Measurements from ENCODE around the gene VPS26C. TPM values are rescaled to one million over a fixed set of nuclear protein-coding genes. Genes with fewer than 3 reads are reported as not detected.
"Not testable (repeated sequence)": the region's sequence is repeated elsewhere in the genome, so short reads cannot be mapped to it uniquely, and the experiment has no call there.

VPS26C gene
- total RNA-seq (2014; rRNA removed; shearing (Covaris generic)), result 56.2 and 68.5 TPM in 2 replicates

GRCh38 chr21:37267269-37268185 lies at the start of gene VPS26C:
Gene VPS26C, minus strand, starts transcription at chr21:37267334. Its CDS starts 40 bp downstream, at chr21:37267294.
- peak; percentile 94 for DNase-seq
- no peaks in the 10 kb centered on the region for H3K36me3 ChIP-seq (replicated peaks; ENCODE audit: control insufficient read depth, insufficient read depth, low read length)
- no peaks in the 10 kb centered on the region for H3K27me3 ChIP-seq (ENCODE audit: control insufficient read depth, insufficient read depth, low read length)
- peak within 1 kb of the TSS; percentile 76 for H3K4me3 ChIP-seq (ENCODE audit: insufficient read depth, low read depth, low read length)

GRCh38 chr21:37316072-37316471 lies 48.9 kb upstream of the VPS26C start:
- not testable (repeated sequence) for H3K4me3 ChIP-seq (ENCODE audit: insufficient read depth, low read depth, low read length); H3K36me3 ChIP-seq (replicated peaks; ENCODE audit: control insufficient read depth, insufficient read depth, low read length); DNase-seq; H3K27me3 ChIP-seq (ENCODE audit: control insufficient read depth, insufficient read depth, low read length)

DNA sequence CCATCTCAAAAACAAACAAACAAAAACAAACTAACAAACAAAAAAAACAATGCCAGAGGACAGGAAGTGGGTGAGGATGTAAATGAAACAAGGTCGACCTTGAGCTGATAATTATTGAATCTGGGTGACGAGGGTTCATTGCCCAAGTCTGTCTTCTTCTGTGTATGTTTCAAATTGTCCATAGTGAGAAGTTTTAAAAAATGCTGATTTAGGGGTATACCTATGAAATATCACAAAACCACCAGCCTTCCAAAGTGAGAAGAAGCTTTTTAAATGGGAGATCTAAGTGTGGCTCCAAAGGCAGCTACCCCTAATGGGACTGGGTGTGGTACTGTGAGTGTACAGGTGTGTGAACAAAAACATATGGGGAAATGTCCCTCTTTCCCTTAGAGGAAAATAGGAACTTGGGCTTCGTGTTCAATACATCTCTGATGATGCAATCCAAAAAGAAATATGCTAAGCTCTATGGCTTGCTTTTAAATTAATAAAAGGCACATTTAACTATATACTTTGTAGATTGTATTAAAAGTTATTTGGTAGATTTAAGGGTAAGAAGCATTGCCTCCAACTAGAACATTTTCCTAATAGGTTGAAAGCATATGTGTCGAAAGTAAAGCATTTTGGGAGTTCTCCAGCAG lies 33.1 kb upstream of the VPS26C start:
- DNase-seq, result no peak
- Histone ChIP-seq H3K4me3 (ENCODE audit: insufficient read depth, low read depth, low read length) (no peak overlapping the region), H3K36me3 (replicated peaks; ENCODE audit: control insufficient read depth, insufficient read depth, low read length) (no peaks in the 10 kb centered on the region), H3K27me3 (ENCODE audit: control insufficient read depth, insufficient read depth, low read length) (no peaks in the 10 kb centered on the region)

GRCh38 chr21:37297364-37297763 lies 30.2 kb upstream of the VPS26C start:
- H3K4me3 ChIP-seq (ENCODE audit: insufficient read depth, low read depth, low read length), result no peak overlapping the region

DNA sequence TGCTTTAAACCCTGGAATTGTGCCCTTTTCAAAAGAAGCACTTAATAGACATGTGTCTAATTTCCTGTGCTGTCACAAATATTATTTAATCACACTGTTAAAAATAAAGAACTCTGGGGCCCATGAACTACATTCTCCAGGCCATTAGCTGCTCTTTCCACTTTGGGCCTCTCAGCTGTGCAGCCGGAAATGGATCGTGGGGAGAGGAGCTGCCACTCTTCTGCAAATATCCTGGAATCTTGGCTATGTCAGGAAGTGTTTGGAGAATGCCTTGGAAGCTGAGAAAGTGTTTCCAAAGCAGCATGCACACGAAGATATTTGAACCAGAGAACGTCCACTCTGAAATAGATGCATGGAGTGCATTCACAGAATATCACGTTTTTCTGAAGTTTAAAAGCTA lies 27.5 kb upstream of the VPS26C start:
- H3K27me3 ChIP-seq (ENCODE audit: control insufficient read depth, insufficient read depth, low read length), result no peaks in the 10 kb centered on the region
- no peak for DNase-seq
- H3K4me3 ChIP-seq (ENCODE audit: insufficient read depth, low read depth, low read length), result no peak overlapping the region
- H3K36me3 ChIP-seq (replicated peaks; ENCODE audit: control insufficient read depth, insufficient read depth, low read length), result no peaks in the 10 kb centered on the region

More at GRCh38 chr21:37297364-37297763, 30.2 kb upstream of the VPS26C start:
- H3K36me3 ChIP-seq (replicated peaks; ENCODE audit: control insufficient read depth, insufficient read depth, low read length), result no peaks in the 10 kb centered on the region
- DNase-seq, result no peak
- no peaks in the 10 kb centered on the region for H3K27me3 ChIP-seq (ENCODE audit: control insufficient read depth, insufficient read depth, low read length)

GRCh38 chr21:37292941-37293340 lies 25.8 kb upstream of the VPS26C start:
- no peaks in the 10 kb centered on the region for H3K27me3 ChIP-seq (ENCODE audit: control insufficient read depth, insufficient read depth, low read length)
- no peak for DNase-seq
- H3K36me3 ChIP-seq (replicated peaks; ENCODE audit: control insufficient read depth, insufficient read depth, low read length), result no peaks in the 10 kb centered on the region
- H3K4me3 ChIP-seq (ENCODE audit: insufficient read depth, low read depth, low read length), result no peak overlapping the region

DNA sequence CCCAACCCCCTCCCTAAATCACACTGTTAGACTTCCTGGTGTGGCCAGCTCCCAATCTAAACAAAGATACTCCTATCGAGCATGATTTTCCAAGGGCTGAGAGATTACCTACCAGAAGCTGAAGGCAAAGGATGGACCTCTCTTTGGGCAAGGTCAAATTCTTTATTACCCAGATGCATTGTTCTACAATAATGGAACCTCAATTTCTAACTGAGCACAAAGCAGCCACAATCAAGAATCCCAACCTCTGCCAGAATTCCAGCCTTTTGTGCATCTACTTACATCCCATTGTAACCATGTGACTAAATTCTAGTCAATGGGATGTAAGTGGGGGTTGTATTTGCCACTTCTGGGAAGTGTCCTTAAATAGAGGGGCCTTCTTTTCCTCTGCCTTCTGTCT lies 24.9 kb upstream of the VPS26C start:
- Histone ChIP-seq H3K4me3 (ENCODE audit: insufficient read depth, low read depth, low read length) (no peak overlapping the region), H3K36me3 (replicated peaks; ENCODE audit: control insufficient read depth, insufficient read depth, low read length) (no peaks in the 10 kb centered on the region), H3K27me3 (ENCODE audit: control insufficient read depth, insufficient read depth, low read length) (no peaks in the 10 kb centered on the region)
- no peak for DNase-seq

GRCh38 chr21:37283191-37283710 lies 16.1 kb upstream of the VPS26C start:
- not testable (repeated sequence) for H3K27me3 ChIP-seq (ENCODE audit: control insufficient read depth, insufficient read depth, low read length); H3K4me3 ChIP-seq (ENCODE audit: insufficient read depth, low read depth, low read length); DNase-seq; H3K36me3 ChIP-seq (replicated peaks; ENCODE audit: control insufficient read depth, insufficient read depth, low read length)

GRCh38 chr21:37282602-37283001 lies 15.5 kb upstream of the VPS26C start:
- not testable (repeated sequence) for H3K4me3 ChIP-seq (ENCODE audit: insufficient read depth, low read depth, low read length); H3K27me3 ChIP-seq (ENCODE audit: control insufficient read depth, insufficient read depth, low read length); DNase-seq; H3K36me3 ChIP-seq (replicated peaks; ENCODE audit: control insufficient read depth, insufficient read depth, low read length)

DNA sequence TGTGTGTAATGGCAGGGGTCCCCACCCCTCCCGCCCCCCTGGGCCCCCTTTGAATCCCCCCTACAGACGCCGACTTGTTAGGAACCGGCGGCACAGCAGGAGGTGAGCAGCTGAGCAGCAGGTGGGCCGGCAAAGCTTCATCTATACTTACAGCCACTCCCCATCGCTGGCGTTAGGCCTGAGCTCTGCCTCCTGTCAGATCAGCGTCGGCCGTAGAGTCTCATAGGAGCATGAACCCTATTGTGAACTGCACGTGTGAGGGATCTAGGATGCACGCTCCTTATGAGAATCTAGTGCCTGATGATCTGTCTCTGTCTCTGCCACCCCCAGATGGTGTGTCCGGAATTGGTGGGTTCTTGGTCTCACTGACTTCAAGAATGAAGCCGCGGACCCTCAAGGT lies 14.9 kb upstream of the VPS26C start:
- Histone ChIP-seq H3K36me3 (replicated peaks; ENCODE audit: control insufficient read depth, insufficient read depth, low read length) (no peaks in the 10 kb centered on the region), H3K27me3 (ENCODE audit: control insufficient read depth, insufficient read depth, low read length) (peaks cover 2% of the 10 kb centered on the region; the same call in 1 of the 2 replicates), H3K4me3 (ENCODE audit: insufficient read depth, low read depth, low read length) (no peak overlapping the region)
- DNase-seq, result peak; percentile 33

DNA sequence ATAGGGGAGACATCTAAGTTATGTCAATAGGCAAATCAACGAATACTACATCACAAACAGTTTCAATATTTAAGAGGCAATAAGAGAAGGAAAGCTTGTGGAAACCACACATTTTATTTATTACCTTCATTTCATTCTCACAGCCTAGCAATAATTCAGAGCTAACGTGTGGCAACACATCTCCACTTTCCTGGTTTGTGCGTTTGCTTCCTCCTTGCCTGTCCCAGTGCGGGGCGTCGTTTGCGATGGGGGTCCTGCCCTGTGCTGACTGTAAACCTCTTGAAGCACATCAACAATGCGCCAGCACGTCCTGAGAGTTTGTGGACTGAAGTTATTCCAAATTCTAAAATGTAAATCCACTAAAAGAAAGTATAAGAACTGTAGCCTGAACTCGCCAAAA lies 14.4 kb upstream of the VPS26C start:
- Histone ChIP-seq H3K4me3 (ENCODE audit: insufficient read depth, low read depth, low read length) (no peak overlapping the region), H3K27me3 (ENCODE audit: control insufficient read depth, insufficient read depth, low read length) (peaks cover 2% of the 10 kb centered on the region; the same call in 1 of the 2 replicates), H3K36me3 (replicated peaks; ENCODE audit: control insufficient read depth, insufficient read depth, low read length) (no peaks in the 10 kb centered on the region)
- peak; percentile 48 for DNase-seq

DNA sequence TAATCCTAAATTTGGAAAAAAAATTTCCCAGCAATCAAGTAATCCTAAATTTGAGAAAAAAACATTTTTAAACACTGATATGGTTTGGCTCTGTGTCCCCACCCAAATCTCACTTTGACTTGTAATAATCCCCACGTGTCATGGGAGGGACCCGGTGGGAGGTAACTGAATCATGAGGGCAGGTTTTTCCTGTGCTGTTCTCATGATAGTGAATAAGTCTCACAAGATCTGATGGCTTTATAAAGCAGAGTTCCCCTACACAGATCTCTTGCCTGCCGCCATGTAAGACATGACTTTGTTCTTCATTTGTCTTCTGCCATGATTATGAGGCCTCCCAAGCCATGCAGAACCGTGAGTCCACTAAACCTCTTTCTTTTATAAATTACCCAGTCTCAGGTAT lies 12.1 kb upstream of the VPS26C start:
- H3K27me3 ChIP-seq (ENCODE audit: control insufficient read depth, insufficient read depth, low read length); H3K36me3 ChIP-seq (replicated peaks; ENCODE audit: control insufficient read depth, insufficient read depth, low read length); H3K4me3 ChIP-seq (ENCODE audit: insufficient read depth, low read depth, low read length); DNase-seq: not testable (repeated sequence)

DNA sequence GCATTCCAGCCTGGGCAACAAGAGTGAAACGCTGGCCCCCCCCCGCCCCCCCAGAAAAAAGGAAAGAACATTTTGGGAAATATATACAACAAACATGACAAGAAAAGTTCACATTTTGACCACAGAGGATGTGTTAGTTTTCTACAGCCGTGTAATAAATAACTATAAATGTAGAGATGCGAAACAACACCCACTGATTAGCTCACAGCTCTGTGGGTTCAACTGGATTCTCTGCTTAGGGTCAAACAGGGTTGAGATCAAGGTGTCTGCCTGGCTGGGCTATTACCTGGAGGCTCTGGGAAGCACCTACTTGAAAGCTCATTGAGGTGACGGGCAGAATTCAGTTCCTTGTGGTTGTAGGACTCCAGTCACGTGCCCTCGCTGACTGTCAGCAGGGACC lies 11.1 kb upstream of the VPS26C start:
- DNase-seq, result no peak
- peaks cover 2% of the 10 kb centered on the region; the same call in 1 of the 2 replicates for H3K27me3 ChIP-seq (ENCODE audit: control insufficient read depth, insufficient read depth, low read length)
- no peak overlapping the region for H3K4me3 ChIP-seq (ENCODE audit: insufficient read depth, low read depth, low read length)
- no peaks in the 10 kb centered on the region for H3K36me3 ChIP-seq (replicated peaks; ENCODE audit: control insufficient read depth, insufficient read depth, low read length)

DNA sequence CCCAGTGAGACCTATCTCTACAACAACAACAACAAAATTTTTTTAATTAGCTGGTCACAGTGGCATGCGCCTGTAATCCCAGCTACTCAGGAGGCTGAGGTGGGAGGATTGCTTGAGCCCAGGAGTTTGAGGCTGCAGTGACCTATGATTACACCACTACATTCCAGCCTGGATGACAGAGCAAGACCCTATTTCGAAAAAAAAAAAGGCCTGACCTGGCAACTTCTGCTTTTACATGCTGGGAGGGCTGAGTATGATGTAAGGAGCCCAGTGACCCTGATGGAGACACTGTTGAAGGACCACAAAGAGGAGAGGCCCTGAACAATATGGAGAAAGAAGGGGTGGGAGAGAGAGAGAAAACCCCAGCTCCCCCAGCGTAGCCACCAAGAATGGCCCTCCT lies 9.2 kb upstream of the VPS26C start:
- H3K4me3 ChIP-seq (ENCODE audit: insufficient read depth, low read depth, low read length), result no peak overlapping the region
- no peaks in the 10 kb centered on the region for H3K27me3 ChIP-seq (ENCODE audit: control insufficient read depth, insufficient read depth, low read length)
- DNase-seq, result no peak
- no peaks in the 10 kb centered on the region for H3K36me3 ChIP-seq (replicated peaks; ENCODE audit: control insufficient read depth, insufficient read depth, low read length)
